Effector CD8-positive, alpha-beta T cell (primary cell): ENCODE measurements around the gene HUWE1.
"Not testable (repeated sequence)": the region's sequence is repeated elsewhere in the genome, so short reads cannot be mapped to it uniquely, and the experiment has no call there.

Experiments
- DNase-seq: peaks from one replicate; lab custom pipeline; 2025; lab: John Stamatoyannopoulos, UW

HUWE1 gene

GRCh38 chrX:53504035-53504434 lies 182.5 kb downstream of the HUWE1 start:
- DNase-seq, result not testable (repeated sequence)

DNA sequence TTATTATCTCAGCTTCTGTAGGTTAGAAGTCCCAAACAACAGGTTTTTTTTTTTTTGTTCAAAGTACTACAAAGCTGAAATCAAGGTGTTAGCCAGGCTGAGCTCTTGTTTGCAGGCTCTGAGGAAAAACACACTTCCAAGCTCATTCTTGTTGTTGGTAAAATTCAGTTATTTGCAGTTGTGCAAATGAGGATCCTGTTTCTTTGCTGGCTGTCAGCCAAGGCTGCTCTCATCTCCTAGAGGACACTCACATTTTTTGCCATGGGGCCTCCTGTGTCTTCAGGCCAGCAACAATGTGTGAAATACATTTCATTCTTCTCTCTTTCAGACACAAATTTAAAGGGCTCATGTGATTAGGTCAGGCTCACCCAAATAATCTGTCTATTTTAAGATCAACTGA lies 192.1 kb downstream of the HUWE1 start:
- no peak for DNase-seq

DNA sequence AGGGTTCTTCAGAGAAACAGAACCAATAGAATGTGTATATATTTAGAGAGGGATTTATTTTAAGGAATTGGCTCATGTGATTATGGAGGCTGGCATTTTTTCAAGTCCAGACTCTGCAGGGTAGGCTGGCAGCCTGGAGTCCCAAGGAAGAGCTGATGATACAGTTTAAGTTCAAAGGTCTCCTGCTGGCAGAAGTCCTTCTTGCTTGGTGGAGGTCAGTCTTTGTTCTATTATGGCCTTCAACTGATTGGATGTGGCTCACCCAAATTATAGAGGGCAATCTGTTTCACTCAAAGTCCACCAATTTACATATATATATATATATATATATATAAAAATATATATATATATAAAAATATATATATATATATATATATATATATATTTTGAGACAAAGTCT lies 200.2 kb downstream of the HUWE1 start:
- no peak for DNase-seq

DNA sequence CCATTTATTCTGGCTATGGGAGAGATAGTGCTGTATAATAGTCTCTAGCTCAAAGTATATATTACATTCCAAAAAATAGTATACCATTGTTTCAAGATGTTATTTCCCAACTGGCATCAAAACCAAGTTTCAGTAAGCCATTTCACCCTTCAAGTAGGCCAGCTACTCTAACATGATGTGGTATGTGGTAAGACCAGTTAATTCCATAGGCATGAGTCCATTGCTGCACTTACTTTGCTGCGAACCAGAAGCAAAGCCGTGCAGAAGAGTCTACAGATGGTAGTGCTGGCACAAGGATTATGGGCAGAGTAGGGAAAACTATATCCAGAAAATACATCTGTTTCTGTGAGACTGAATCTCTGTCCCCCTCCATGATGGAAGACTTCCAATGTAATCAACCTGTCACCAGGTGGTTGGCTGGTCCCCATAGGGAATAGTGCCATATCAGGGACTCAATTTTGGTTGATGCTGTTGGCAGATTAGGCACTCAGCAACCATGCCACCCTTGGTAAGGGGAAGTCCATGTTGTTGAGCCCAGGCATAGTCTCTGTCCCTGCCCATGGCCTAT lies 202.6 kb downstream of the HUWE1 start:
- no peak for DNase-seq

DNA sequence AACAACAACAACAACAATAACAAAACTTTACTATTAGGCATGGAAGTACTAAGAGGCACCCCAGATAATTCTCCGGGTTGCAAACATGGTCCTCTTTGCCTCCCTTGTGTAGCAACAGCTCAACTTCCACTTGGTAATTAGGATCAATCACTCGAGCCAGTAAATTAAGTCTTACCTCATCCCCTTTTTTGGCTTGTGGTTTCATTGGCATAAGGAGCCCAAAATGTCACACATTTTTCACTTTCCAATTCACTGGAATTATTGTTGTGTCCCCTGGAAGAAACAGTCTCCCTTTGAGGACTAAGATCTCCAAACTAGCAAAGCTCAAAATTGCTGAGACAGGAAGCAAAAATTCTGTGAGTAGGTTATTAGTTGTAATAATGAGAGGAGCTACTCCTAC lies 203.1 kb downstream of the HUWE1 start:
- DNase-seq, result no peak
